Ishikawa (cell line): Measurements from ENCODE around the gene KTN1.

ENCODE experiments used
- CREB1 ChIP-seq: IDR thresholded peaks from 2 replicates; pipeline ENCODE4 v1.6.1; 2012; ENCODE audit warnings: low read depth
- MAX ChIP-seq: IDR thresholded peaks from 2 replicates; pipeline ENCODE4 v1.6.1; 2012
- RAD21 ChIP-seq: IDR thresholded peaks from 2 replicates; pipeline ENCODE4 v1.6.1; 2012; ENCODE audit warnings: low read depth
- REST ChIP-seq: IDR thresholded peaks from 2 replicates; pipeline ENCODE4 v1.6.1; 2012; ENCODE audit warnings: low read depth, mild to moderate bottlenecking
- USF1 ChIP-seq: IDR thresholded peaks from 2 replicates; pipeline ENCODE4 v1.6.1; 2012
- ZBTB7A ChIP-seq: IDR thresholded peaks from 2 replicates; pipeline ENCODE4 v1.6.1; 2012; ENCODE audit warnings: low read depth

- TF ChIP-seq CREB1 = no peak
- TF ChIP-seq REST = no peak
- TF ChIP-seq MAX = no peak
- no peak for TF ChIP-seq ZBTB7A
- TF ChIP-seq RAD21 = no peak
- no peak for TF ChIP-seq USF1
Observed at GRCh38 chr14:55535516-55536203, 44.3 kb upstream of the KTN1 start.
